HuH-7.5 (cell line): ENCODE data around the gene VIM.
A peak's percentile ranks its signal among the peaks of the same experiment; 100 is the strongest.

Experiments used
- DNase-seq: peaks from one replicate; pipeline ENCODE4 v3.0.0; 2011; ENCODE audit warnings: low spot score

VIM gene

DNA sequence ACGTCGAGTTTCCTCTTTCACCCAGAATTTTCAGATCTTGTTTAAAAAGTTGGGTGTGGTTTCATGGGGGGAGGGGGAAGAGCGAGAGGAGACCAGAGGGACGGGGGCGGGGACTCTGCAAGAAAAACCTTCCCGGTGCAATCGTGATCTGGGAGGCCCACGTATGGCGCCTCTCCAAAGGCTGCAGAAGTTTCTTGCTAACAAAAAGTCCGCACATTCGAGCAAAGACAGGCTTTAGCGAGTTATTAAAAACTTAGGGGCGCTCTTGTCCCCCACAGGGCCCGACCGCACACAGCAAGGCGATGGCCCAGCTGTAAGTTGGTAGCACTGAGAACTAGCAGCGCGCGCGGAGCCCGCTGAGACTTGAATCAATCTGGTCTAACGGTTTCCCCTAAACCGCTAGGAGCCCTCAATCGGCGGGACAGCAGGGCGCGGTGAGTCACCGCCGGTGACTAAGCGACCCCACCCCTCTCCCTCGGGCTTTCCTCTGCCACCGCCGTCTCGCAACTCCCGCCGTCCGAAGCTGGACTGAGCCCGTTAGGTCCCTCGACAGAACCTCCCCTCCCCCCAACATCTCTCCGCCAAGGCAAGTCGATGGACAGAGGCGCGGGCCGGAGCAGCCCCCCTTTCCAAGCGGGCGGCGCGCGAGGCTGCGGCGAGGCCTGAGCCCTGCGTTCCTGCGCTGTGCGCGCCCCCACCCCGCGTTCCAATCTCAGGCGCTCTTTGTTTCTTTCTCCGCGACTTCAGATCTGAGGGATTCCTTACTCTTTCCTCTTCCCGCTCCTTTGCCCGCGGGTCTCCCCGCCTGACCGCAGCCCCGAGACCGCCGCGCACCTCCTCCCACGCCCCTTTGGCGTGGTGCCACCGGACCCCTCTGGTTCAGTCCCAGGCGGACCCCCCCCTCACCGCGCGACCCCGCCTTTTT is at the start of gene VIM:
Gene VIM, plus strand, starts transcription at position 151 of the 925 bp plus-strand sequence. CDS start 1,182 bp downstream, outside the sequence.
- DNase-seq = peak; percentile 46

DNA sequence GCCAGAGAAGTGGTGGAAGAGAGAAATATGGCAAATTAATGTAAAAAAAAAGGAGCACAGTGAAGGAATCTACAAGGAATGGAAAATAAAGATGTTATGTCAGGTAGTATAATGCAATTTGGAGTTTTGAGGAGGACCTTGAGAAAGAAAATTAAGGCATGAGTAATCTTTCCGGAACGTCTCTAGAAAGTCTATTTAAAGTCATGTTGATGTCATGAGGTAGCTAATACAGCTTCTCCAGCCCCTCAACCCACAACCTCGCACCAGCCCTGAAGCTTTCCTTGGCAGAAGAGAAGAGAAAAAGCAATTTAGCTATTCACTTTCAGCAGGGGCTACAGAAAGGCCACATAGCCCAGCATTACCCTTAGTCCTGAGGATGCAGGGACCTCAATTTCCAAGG is 49.0 kb upstream of the VIM start:
- no peak for DNase-seq

DNA sequence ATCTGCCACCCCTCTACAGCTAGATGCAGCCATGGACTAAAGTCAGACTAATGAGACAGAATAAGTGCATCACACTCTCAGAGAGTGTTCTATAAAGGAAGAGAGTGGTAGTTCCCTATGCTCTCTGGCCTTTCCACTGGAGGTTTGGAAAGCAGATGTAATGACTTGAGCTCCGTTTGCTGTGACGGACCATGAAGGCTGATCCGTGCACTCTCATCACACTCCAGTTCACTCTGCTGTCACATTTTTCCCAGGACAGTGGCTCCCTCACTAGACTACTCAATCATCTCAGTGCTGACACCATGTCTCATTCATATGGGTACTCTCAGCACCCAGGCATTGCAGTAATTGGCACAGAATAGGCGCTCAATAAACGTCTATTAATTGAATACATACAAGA is 46.9 kb upstream of the VIM start:
- DNase-seq = no peak

DNA sequence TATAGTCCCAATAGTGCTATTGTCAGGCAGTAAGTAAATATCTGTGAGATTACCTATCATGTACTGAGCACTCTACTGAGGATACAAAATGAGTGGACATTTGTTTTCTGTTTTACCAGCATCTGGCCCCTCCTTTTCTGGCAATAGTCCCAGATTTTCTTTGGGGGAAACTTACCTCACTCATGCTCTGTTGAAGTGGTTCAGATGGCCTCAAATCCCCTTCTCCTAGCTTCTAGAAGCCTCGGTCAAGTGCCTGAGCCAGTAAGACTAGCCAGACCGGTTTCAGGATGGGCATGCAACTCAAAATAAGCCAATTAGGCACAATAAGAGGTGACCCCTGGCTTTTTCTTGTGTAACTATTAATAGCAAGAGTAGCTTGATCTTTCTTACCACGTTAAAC is 46.3 kb upstream of the VIM start:
- no peak for DNase-seq

DNA sequence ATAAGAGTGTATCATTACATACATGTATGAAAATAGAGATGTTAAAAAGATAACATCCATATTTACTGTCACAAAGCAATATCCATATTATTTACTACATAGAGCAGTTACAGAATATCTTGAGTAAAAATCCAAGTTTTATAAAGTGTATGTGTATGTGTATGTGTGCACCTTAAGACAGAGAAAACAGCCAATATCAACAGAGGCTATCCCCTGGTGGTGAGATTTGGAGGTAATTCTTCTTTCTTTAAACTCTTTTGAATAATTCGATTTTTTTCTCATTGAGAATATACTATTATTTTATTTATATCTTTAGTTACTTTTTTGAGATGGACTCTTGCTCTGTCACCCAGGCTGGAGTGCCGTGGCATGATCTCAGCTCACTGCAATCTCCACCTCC is 44.9 kb upstream of the VIM start:
- no peak for DNase-seq

DNA sequence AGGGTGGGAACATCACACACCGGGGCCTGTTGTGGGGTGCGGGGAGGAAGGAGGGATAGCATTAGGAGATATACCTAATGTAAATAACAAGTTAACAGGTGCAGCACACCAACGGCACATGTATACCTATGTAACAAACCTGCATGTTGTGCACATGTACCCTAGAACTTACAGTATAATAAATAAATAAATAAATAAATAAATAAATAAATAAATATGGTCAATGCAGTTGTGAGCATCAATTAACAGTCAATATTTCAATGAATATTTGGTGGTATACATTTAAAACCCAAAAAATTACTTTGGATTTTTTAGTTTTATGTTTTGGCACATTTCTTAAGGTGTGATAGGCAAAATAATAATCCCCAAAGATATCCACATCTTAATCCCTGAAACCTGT is 42.2 kb upstream of the VIM start:
- no peak for DNase-seq

DNA sequence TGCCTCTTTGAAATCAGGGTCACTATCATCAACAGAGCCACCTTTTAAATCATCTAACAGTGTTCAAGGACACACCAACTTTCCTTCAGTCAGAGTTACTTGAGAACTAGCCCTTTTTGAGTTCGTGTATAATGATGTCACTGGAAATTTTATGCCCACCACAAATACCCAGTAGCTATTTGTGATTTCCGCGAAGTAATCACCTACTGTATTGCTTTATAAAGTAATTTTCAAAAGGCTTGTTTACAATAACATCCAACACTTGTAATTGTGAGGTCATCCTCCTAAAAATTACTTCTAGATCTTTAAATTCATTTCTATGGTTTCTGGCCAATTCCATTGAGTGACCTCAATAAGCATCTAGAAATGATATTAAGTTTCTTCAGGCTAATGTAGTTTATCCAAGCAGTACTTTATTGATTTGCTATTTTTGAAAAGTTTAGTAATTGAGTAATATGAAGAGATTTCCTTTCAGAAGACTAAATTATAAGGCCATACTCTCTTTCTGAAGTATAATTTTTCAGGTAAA is 39.3 kb upstream of the VIM start:
- DNase-seq = no peak

DNA sequence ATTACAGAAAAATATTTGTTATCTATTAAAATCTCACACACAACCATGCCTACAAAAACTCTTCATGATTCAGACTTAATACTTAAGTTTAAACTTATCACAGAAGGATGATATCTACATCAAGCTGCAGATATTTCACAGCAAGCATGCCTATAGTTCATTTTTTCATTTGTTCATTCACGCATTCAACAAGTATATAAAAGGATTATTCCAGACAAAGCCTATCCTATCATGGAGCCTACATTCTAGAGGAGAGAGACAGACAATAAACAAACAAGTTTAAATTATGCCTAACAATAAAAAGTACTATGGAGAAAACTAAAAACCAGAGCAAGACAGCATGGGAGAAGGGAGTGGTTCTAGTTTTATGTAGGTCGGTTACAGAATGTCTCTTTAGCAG is 37.4 kb upstream of the VIM start:
- DNase-seq = no peak

DNA sequence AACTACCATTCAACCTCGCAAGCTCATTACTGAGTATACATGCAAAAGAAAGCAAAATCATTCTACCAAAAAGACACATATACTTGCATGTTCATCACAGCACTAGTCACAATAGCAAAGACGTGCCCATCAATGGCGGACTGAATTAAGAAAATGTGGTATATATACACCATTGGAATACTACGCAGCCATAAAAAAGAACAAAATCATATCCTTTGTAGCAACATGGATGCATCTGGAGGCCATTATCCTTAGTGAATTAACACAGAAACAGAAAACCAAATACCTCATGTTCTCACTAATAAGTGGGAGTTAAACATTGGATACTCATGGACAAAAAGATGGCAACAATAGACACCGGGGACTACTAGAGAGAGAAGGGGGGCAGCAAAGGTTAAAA is 33.0 kb upstream of the VIM start:
- no peak for DNase-seq

DNA sequence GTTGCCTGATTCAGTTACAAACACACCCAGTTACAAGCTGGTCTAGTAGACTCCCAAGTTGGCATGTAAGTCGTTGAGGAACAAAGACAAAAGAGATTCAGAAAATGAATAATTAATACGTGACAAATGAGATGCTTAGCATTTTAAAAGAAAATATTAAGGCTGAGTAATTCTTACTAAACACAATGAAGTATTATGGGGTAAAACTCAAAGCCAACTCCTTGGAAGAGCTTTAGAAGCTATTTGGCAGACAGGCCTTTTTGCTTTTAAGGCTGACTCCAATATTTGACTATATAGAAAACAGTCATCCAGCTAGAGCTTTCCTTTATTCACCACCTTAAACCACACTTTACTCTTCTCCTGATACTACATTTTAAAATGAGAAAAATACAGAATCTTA is 32.0 kb upstream of the VIM start:
- DNase-seq = no peak

DNA sequence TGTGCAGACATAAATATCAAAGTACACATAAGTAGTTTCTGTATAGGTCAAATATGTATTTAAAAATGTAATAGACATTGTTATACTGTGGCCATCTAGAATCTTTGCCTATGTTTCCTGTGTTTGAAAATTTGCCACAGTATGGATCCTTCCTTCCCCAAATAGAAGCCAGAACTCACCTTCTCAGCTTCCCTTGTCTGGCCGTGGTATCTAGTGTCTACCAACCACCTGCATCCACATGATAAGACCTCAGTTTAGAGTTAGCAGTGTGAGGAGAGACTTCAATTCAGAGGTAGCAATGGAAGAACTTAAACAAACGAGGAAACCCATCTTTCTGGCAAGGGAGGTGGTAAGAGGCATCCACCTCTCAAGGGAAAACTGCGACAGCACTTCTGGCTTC is 31.5 kb upstream of the VIM start:
- no peak for DNase-seq

DNA sequence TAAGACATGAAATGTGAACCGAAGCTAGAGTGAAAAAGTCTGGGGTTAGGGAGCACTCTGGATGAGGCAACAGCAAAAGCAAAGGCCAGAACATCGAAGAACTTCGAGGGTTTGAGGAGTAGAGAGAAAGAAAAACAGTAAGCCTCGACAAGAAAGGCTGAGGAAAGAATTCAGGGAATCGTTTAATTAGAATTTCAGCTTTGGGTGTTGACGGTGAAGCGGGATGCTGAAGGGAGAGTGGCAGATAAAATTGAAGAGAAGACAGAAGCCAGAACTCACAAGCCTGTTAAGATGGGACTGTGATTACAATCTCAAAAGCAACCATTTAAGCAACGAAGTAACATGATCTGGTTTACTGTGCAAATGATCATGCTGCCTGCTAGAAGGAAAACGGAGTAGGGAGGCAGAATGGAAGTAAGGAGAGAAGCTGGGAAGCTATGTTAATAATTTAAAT is 28.7 kb upstream of the VIM start:
- DNase-seq = no peak

DNA sequence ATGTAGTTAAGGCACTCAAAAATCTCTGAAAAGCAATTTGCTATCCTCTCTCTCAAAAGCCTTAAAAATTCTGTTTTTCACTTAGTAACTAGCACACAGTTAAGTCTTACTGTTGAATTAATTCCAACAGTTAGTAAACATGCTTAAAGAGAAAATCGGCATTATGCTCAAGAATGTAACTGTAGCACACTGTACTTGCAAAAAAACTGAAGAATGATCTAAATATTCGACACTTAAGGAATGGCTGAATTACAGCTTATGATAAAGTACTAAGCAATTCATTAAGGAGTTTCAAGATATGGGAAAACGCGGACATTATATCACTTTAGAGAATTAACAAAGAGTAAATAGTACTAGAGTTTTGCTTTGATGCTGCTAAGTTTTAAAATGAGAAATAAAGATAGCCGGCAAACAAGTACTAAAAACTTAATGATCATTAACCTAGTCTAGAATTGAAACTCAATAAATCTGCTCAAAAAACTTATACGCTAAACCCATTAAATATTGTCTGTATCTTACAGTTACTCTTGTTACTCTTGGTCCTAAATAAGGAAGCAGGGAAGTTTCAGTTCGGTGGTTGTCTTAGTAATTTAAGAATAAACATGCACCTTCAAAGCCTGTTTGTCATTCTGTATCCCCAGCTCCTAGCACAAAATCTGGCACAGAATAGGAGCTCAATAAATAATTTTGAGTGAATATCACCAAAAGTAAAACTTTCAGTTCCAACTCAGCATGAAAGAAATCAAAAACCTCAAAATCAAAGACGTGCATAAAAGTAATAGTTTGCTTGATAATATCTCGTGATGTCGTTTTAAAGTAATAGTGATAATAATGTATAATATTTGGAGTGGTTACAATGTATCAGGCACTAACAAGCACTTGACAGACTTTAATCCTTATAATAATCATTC is 27.8 kb upstream of the VIM start:
- DNase-seq = no peak

DNA sequence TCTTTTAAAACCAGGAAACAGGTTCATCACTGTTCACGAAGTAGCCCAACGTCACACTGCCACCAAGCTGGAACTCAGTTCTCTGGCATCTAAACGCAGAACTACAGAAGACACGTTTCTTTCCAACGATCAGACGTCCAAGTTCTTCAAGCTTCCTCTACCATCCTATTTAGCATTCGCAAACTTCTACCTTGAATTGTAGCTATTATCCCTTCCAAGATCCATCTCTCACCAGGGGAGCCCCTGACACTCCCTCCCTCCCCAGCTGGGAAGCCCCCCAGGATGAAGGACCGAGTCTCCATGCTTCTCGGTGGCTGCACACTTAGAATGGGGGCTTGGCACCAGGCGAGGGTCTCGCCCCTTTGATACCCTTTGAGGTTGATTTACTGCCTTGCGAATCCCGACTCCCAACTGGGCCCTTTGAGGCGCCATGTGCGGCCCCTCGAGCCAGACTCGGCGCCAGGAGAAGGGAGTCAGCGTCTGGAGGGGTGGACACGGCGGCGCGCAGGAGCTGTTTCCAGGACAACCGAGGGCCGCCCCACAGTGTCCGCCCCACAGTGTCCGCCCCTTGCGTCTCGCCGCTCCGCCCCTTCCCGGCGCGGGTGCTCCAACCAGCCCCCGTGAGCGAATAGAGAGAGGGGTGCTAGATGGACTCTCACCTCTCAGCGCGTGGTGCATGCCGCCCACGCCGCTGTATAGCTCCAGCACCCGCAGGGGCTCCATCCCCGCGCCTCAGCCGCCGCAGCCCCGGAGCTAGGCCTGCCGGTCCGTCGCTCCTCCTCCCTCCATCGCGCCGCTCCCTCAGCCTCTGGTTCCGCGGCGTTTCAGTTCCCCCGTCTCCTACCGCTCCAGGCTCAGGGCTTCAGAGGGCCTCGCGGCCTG is 26.9 kb upstream of the VIM start, which contains the start of gene TRDMT1:
Gene TRDMT1, minus strand, starts transcription at position 761 of the 882 bp plus-strand sequence. Its CDS starts 38 bp downstream, at position 723.
- peak; percentile 57 for DNase-seq

DNA sequence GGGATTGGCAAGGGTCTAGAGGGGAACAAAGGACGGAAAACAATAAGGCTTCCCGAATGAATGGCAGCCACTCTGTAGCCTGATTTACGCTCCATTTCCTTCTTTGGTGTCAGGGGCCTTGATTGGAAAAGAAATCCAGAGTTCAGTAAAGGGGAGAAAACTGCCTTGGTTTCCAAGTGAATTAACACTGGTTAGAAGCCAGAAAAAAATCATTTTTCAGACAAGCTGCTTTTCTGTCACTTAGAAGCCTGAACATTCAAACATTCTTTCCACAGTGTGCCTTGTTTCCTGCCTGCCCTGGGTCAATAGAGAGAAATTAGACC is 26.3 kb upstream of the VIM start:
- DNase-seq = no peak

DNA sequence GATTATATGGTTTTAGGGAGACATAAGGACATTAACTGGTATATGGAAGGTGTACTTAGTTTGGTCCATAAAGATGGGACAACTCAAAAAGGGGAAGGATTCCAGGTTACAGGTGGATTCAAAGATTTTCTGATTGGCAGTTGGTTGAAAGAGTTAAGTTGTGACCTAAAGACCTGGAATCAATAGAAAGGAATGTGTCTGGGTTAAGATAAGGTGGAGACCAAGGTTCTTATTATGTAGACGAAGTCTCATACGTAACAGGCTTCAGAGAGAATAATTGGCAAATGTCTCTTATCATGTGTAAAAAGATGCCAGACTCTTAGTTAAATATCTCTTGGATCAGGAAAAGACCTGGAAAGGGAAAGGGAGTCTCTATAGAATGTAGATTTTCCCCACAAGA is 25.5 kb upstream of the VIM start:
- no peak for DNase-seq

DNA sequence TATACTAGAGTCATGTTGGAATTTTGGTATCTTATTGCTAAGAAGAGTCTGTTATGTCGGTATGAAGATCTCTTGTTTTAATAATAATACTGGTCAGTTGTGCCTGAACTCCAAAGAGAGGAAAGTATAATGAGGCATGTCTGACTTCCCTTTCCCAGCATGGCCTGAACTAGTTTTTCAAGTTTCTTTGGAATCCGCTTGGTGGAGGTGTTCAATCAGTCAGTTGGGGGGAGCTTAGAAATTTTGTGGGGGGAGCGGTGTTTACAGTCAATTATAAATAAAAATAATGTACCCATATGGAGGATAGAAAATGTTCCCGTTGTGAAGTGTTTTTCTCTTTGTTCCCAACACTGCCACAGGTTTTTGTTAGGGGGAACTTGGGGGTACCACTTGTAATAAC is 25.0 kb upstream of the VIM start:
- no peak for DNase-seq

DNA sequence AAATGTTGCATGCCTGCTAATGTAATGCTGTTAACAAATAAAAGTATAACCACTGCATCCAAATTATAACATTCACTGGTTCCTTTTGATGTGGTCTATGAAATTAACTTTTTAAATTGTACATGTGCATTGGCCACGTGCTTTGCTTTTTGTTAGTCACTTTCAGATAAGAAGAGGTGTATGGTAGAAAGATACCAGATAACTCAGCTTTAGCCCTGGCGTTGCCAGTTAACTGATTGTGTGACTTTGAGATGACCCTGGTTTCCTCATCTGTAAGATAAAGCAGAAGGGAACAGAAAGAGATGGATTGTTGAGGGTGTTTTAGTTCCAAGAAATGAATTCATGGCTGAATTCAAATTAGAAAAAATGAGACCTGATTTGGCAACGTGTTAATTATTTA is 24.6 kb upstream of the VIM start:
- DNase-seq = no peak

DNA sequence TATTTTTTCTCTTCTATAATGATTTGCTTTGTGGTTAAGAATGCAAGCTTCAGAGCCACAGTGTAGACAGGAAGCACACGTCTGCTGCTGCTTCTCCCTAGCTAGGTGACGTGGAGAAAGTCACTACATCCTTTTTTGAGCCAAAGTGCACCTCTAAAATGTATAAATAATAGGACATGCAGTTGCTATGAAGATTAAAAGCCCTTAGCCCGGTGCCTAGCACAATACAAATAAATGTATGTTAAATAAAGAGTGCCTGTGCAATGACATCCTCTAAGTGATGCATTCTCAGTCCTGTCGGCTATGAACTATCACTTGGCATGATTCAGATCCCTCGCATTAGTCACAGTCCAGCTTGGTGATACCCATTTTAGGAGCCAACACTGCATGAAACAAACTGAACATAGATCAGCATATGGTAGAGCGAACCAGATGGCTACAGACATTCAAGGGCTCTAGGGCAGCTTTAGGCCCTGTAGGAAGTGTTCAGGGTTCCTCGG is 21.8 kb upstream of the VIM start:
- no peak for DNase-seq

DNA sequence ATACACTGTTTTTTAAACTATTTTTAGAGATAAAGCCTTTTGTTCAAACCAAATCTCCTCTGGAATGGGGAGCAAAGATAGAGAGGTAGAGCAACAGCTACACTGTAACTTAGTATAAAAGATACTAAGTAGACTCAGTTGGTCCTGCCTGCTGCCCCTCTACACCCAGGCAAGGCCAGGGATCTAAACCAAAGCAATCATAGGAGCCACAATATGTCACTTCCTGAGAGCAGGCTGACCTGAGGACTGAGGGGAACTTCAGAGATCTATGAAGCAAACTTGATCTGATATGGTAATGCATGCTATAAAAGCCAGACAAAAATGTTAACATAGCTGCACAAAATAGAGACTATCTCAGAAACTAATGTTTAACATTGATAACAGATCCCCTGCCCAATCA is 19.6 kb upstream of the VIM start:
- no peak for DNase-seq

DNA sequence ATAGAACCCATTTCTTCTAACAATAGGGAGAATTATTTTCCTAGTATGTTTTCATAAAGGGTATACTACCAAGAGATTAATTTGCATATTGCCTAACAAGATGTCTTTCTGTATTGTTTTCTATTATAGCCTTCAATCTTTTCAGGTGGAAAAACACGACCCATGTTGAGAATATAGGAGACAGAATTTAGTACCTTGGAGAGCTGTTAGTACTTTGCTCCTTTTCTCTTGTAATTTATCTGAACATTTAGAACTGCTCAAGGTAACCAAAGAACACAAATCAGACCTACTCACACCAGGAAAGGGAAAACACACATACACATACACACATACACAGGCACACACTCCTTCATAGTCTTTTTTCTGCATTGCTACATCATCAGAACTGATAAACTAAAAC is 18.7 kb upstream of the VIM start:
- no peak for DNase-seq

DNA sequence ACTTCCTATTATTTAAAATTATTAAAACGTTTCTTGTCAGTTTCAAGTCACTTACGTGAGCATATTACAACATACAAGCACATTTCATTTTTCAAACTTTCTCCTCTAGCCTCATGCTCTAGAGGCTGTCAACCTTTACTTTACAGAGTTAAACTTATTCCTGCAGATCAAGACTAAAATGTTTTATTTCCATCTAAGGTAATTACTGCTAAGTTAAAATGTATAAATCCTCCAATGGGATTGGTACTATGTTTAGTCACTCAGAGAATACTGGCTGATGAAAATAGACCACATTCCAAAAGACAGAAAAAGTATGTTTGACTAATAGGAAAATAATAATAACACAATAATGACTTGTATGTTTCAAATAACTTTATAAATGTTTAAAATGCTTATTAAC is 18.2 kb upstream of the VIM start:
- no peak for DNase-seq
